ENCODE results near the gene RNF144A. TPM values are rescaled to one million over a fixed set of nuclear protein-coding genes. Genes with fewer than 3 reads are reported as not detected.

The RNF144A gene
- total and polyA plus RNA-seq, 2 donors: 4.3 to 28.5 TPM

DNA sequence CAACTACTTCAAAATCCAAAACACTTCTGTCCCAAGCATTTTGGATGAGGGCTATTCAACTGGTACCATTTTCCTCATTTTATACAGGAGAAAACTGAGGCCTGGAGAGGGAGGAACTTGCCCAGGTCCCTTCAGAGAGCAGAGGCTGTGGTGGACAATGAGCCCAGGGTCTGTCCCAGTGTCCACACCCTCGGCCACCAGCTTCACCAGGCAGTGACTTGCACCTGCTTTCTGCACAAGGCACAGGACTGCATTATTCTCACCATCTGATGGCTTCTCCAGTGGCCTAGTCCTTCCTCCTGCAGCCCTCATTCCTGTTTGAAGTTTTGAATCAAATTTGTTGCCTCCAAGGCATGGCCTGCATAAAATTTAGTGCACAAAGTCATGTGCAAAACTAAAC, 53.3 kb downstream of the RNF144A start:
- no peak for DNase-seq (ENCODE audit: extremely low spot score)
- Histone ChIP-seq H3K36me3 (ENCODE audit: insufficient read depth) (no peaks in the 10 kb centered on the region), H3K4me3 (ENCODE audit: low read depth, low read length) (no peak overlapping the region), H3K27ac (ENCODE audit: low read depth) (no peak overlapping the region), H3K4me1 (ENCODE audit: insufficient read depth) (no peaks in the 10 kb centered on the region)
- 95% methylated on average over 1 of the region's 1 CpG for WGBS

GRCh38 chr2:6970976-6971480, 53.8 kb downstream of the RNF144A start:
- no peak for DNase-seq (ENCODE audit: extremely low spot score)
- H3K27ac ChIP-seq (ENCODE audit: low read depth): no peak overlapping the region
- H3K36me3 ChIP-seq (ENCODE audit: insufficient read depth): no peaks in the 10 kb centered on the region
- H3K4me1 ChIP-seq (ENCODE audit: insufficient read depth): no peaks in the 10 kb centered on the region
- 93% methylated on average over 4 of the region's 4 CpGs for WGBS
- no peak overlapping the region for H3K4me3 ChIP-seq (ENCODE audit: low read depth, low read length)

GRCh38 chr2:6971502-6971901, 54.3 kb downstream of the RNF144A start:
- Histone ChIP-seq H3K36me3 (ENCODE audit: insufficient read depth) (no peaks in the 10 kb centered on the region), H3K4me1 (ENCODE audit: insufficient read depth) (no peaks in the 10 kb centered on the region), H3K4me3 (ENCODE audit: low read depth, low read length) (no peak overlapping the region), H3K27ac (ENCODE audit: low read depth) (no peak overlapping the region)
- no peak for DNase-seq (ENCODE audit: extremely low spot score)
- 98% methylated on average over 2 of the region's 2 CpGs for WGBS

GRCh38 chr2:6972067-6972710, 55.0 kb downstream of the RNF144A start:
- Histone ChIP-seq H3K4me1 (ENCODE audit: insufficient read depth) (no peaks in the 10 kb centered on the region), H3K27ac (ENCODE audit: low read depth) (no peak overlapping the region), H3K36me3 (ENCODE audit: insufficient read depth) (no peaks in the 10 kb centered on the region), H3K4me3 (ENCODE audit: low read depth, low read length) (no peak overlapping the region)
- no peak for DNase-seq (ENCODE audit: extremely low spot score)
- 95% methylated on average over 5 of the region's 5 CpGs for WGBS

DNA sequence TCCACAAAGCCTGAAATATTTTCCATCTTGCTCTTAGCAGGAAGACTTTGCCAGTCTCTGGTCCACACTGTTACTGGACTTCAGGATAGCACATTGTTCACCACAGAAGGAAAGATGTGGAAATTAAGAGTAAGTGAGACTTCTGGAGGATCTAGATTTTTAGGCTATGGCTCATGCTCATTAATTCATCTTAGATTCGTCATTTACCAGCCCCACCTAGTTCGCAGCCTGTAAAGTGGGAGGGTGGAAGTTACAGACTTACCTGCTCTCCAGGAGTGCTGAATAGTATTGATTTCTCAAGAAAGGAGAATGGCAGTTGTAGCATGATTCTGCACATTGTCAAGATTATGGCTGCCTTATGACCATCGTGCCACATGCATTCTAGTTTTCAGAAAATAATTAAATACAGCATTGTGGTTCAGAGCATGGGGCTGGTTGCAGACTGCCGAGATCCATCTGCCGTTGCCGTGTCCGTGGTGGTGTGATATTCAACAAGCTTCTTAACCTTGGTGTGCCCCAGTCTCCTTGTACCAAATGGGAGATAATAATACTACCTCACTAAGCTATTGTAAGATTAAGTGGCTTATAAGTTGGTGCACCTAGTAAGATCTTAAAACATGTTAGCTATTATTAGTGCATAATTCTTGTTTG, 56.8 kb downstream of the RNF144A start:
- Histone ChIP-seq H3K4me1 (ENCODE audit: insufficient read depth) (no peaks in the 10 kb centered on the region), H3K27ac (ENCODE audit: low read depth) (no peak overlapping the region), H3K36me3 (ENCODE audit: insufficient read depth) (no peaks in the 10 kb centered on the region), H3K4me3 (ENCODE audit: low read depth, low read length) (no peak overlapping the region)
- 82% methylated on average over 7 of the region's 7 CpGs for WGBS
- no peak for DNase-seq (ENCODE audit: extremely low spot score)

DNA sequence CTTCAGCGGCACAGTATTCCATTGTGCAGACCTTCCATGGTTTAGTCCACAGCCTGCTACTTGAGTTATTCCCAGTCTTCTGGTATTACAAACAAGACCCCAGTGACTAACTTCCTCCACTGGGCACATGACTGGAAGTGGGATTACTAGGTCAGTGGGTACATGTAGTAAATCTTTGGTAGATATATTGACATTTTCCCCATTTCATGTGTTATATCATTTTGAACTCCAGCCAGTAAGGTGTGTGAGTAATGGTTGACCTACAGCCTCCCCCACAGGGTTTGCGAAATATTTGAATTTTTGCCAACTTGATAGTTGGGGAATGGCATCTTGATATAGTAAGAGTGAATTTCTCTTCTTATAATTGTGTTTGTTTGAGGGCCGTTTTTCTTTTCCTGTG, 58.8 kb downstream of the RNF144A start:
- Histone ChIP-seq H3K4me1 (ENCODE audit: insufficient read depth) (no peaks in the 10 kb centered on the region), H3K27ac (ENCODE audit: low read depth) (no peak overlapping the region), H3K4me3 (ENCODE audit: low read depth, low read length) (no peak overlapping the region), H3K36me3 (ENCODE audit: insufficient read depth) (no peaks in the 10 kb centered on the region)
- 86% methylated on average over 3 of the region's 3 CpGs for WGBS
- DNase-seq (ENCODE audit: extremely low spot score): no peak

DNA sequence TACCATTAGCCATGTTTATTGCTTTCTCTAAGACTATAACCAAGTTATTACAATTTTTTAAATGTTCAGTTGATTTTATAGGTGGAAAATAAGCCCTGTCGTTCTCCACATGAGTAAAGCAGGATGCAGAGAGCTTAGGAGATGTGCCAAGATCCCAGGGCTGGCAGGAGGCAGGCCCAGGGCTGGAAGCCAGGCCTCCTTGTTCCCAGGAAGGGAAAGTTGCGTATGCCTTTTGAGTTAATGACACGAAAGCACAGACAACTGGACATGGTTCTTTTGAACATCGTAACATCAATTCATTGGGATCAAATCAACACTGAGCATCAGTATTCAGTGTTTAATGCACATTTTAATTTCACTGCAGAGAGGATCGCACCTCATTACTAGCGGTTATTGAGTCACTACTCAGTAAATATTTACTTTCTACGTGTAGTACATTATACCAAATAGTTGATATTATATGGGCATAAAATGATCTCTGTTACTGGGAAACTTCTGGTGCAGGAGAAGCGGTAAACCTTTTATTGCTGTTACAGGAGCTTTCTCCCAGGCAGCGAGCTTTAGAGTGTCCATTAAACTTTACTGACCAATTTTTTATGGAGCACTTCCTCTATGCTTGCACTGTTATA, 60.0 kb downstream of the RNF144A start:
- 41% methylated on average over 9 of the region's 9 CpGs for WGBS
- no peaks in the 10 kb centered on the region for H3K4me1 ChIP-seq (ENCODE audit: insufficient read depth)
- no peaks in the 10 kb centered on the region for H3K36me3 ChIP-seq (ENCODE audit: insufficient read depth)
- no peak overlapping the region for H3K4me3 ChIP-seq (ENCODE audit: low read depth, low read length)
- no peak for DNase-seq (ENCODE audit: extremely low spot score)
- no peak overlapping the region for H3K27ac ChIP-seq (ENCODE audit: low read depth)

DNA sequence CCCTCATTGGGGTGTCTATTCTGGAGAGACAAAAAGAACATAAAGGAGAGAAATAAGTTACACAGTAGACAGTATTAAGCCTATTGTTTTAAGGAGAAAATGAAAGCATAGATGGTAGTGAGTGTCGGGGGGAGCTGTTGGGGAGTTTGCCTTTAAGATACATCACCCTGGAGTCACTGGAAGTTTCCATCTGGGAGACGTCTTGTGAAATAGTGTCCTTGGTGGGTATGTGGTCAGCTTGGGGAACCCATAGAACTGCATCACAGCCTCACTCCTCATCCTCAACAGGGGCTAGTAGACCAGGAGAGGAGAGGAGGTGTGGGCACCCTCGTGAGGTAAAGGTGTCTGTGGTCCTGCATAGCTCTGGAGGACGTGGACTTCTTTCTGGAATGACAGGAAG, 60.6 kb downstream of the RNF144A start:
- H3K27ac ChIP-seq (ENCODE audit: low read depth): no peak overlapping the region
- DNase-seq (ENCODE audit: extremely low spot score): no peak
- H3K4me3 ChIP-seq (ENCODE audit: low read depth, low read length): no peak overlapping the region
- 87% methylated on average over 4 of the region's 4 CpGs for WGBS
- H3K4me1 ChIP-seq (ENCODE audit: insufficient read depth): no peaks in the 10 kb centered on the region
- H3K36me3 ChIP-seq (ENCODE audit: insufficient read depth): no peaks in the 10 kb centered on the region

GRCh38 chr2:6978991-6979390, 61.8 kb downstream of the RNF144A start:
- no peak overlapping the region for H3K4me3 ChIP-seq (ENCODE audit: low read depth, low read length)
- WGBS: 92% methylated on average over 3 of the region's 3 CpGs
- H3K4me1 ChIP-seq (ENCODE audit: insufficient read depth): no peaks in the 10 kb centered on the region
- no peaks in the 10 kb centered on the region for H3K36me3 ChIP-seq (ENCODE audit: insufficient read depth)
- H3K27ac ChIP-seq (ENCODE audit: low read depth): no peak overlapping the region
- DNase-seq (ENCODE audit: extremely low spot score): no peak

DNA sequence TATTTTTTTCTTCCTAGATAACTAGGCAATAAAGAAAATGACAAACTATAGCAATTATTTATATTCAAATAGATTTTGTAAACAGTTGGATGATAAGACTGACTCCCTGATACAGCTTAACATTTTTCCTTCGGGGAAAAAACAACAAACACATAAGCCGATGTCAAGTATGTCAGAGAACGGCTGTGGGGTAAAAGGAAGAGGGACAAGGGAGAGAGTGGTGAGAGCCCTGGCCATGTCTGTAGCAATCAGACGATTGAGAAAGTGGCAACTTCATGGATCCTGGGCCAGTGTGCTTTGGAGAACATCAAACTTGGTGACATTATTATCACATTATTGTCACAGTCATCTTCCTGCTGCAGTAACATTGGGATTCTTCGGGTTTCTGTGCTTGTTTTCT, 65.2 kb downstream of the RNF144A start:
- no peak overlapping the region for H3K27ac ChIP-seq (ENCODE audit: low read depth)
- 61% methylated on average over 5 of the region's 5 CpGs for WGBS
- no peak for DNase-seq (ENCODE audit: extremely low spot score)

GRCh38 chr2:6982934-6983589, 65.8 kb downstream of the RNF144A start:
- peaks cover 3% of the 10 kb centered on the region for H3K4me1 ChIP-seq (ENCODE audit: insufficient read depth)
- no peaks in the 10 kb centered on the region for H3K36me3 ChIP-seq (ENCODE audit: insufficient read depth)
- H3K27ac ChIP-seq (ENCODE audit: low read depth): no peak overlapping the region
- WGBS: 57% methylated on average over 6 of the region's 6 CpGs
- no peak for DNase-seq (ENCODE audit: extremely low spot score)
- no peak overlapping the region for H3K4me3 ChIP-seq (ENCODE audit: low read depth, low read length)

More for the DNA sequence above, 65.2 kb downstream of the RNF144A start:
- Histone ChIP-seq H3K36me3 (ENCODE audit: insufficient read depth) (no peaks in the 10 kb centered on the region), H3K4me1 (ENCODE audit: insufficient read depth) (peaks cover 3% of the 10 kb centered on the region), H3K4me3 (ENCODE audit: low read depth, low read length) (no peak overlapping the region)

- WGBS: 67% methylated on average over 3 of the region's 3 CpGs
- no peak overlapping the region for H3K4me3 ChIP-seq (ENCODE audit: low read depth, low read length)
These were observed 69.2 kb downstream of the RNF144A start for GRCh38 chr2:6986301-6986911.

GRCh38 chr2:6986912-6987361, 69.7 kb downstream of the RNF144A start:
- H3K4me3 ChIP-seq (ENCODE audit: low read depth, low read length): no peak overlapping the region
- 64% methylated on average over 12 of the region's 12 CpGs for WGBS
- no peak for DNase-seq (ENCODE audit: extremely low spot score)
- H3K27ac ChIP-seq (ENCODE audit: low read depth): no peak overlapping the region
- H3K36me3 ChIP-seq (ENCODE audit: insufficient read depth): no peaks in the 10 kb centered on the region
- H3K4me1 ChIP-seq (ENCODE audit: insufficient read depth): peaks cover 3% of the 10 kb centered on the region

More at GRCh38 chr2:6986301-6986911, 69.2 kb downstream of the RNF144A start:
- Histone ChIP-seq H3K27ac (ENCODE audit: low read depth) (no peak overlapping the region), H3K36me3 (ENCODE audit: insufficient read depth) (no peaks in the 10 kb centered on the region), H3K4me1 (ENCODE audit: insufficient read depth) (peaks cover 3% of the 10 kb centered on the region)
- no peak for DNase-seq (ENCODE audit: extremely low spot score)
